Renal pelvis (tissue), 4 donors: ENCODE measurements around the gene SLC9A7. TPM values are rescaled to one million over a fixed set of nuclear protein-coding genes. Genes with fewer than 3 reads are reported as not detected.
"Not testable (repeated sequence)": the region's sequence is repeated elsewhere in the genome, so short reads cannot be mapped to it uniquely, and the experiment has no call there.

Experiments used
- DNase-seq: peaks from one replicate; pipeline ENCODE4 v3.0.0-alpha.2; 2013
- polyA plus RNA-seq, 3 donors: library from polyadenylated mRNA; unstranded; fragments of 120-200 nt; gene quantifications; one replicate each; pipeline ENCODE4 v1.2.1, GENCODE V29; 2013; ENCODE audit not compliant: insufficient read length in 3 of 3

The SLC9A7 gene
- polyA plus RNA-seq, 3 donors: 4.0 to 4.8 (median 4.2) TPM

- DNase-seq: no peak
Measured at GRCh38 chrX:46755671-46756070, 3.2 kb downstream of the SLC9A7 start.

DNA sequence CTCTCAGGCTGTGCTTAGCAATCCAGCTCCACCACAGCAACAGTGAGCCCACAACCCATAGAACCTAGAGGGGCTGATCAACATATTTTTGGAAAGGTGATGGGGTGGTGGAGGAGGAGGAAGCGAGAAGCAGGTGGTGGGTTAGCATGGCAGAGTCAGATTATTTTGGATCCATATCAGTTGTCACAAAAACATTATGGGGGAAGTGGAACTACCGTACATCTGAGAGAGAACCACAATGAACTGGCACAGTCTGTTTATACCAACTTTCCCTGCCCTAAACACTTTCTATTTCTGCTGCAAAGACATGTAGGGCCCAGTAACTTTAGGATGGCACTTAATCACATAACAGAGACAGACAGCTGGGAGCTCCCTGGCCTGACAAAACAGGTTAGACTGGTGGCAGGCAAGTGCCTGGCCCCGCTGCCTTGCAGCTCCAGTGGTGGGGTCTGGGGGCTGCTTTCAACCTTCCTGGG lies 4.3 kb downstream of the SLC9A7 start:
- no peak for DNase-seq

DNA sequence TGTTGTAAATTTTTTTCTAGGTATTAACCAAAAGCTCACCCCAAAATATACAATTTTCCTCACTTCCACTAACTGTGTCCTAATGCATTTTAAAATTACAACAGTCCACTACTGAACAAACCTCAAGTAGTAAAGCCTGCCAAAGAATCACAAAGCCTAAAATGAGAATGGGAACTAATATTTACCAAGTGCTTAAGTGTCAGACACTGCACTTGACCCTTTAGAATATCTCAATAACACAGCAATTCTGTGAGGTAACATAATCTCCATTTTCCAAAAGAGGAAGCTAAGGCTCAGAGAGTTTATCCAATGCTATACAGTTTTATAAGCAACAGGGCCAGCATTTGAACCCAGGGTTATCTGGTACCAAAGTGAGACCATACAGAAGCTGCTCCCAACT lies 4.9 kb downstream of the SLC9A7 start:
- no peak for DNase-seq

DNA sequence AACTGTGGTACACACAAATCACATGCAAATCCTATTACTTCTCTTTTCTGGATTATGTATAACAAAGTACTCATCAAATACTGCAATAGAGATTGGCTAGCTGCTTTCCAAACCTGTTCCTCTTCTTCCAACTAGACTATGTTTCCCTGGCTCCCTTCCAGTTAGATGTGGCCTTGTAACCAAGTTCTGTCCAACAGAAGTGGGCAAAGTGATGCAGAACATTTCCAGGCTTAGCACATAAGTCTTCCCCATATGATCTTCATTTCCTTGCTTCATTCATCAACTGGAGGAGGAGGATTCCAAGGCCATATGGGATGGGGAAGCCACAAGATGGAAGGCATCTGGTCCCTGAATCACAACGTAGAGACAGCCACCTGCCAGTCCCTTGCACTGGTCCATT lies 8.0 kb downstream of the SLC9A7 start:
- DNase-seq: no peak

GRCh38 chrX:46744009-46744408 lies 14.9 kb downstream of the SLC9A7 start:
- DNase-seq: no peak

DNA sequence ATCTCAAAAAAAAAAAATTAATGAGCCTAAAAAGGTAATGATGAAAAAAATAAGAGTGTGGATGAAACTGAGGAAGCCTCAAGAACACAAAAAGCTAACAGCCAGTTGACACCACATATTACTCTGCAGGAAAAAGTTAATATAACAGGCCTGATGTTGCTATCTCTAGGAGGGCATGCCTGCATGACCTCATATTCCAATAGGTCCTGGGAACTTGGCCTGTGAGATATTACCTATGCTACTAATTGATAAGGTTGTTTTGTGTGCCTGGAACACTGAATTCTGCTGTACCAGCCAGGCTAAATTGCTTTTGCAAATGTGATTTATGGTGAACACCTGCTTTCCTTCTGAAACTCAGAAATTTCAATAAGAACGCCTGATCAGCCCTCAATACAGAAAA lies 15.9 kb downstream of the SLC9A7 start:
- DNase-seq: no peak

GRCh38 chrX:46739736-46740135 lies 19.2 kb downstream of the SLC9A7 start:
- DNase-seq: no peak

- no peak for DNase-seq
Measured at GRCh38 chrX:46737462-46737861, 21.5 kb downstream of the SLC9A7 start.

GRCh38 chrX:46737041-46737440 lies 21.9 kb downstream of the SLC9A7 start:
- no peak for DNase-seq

- DNase-seq: no peak
Measured at GRCh38 chrX:46735622-46736021, 23.3 kb downstream of the SLC9A7 start.

DNA sequence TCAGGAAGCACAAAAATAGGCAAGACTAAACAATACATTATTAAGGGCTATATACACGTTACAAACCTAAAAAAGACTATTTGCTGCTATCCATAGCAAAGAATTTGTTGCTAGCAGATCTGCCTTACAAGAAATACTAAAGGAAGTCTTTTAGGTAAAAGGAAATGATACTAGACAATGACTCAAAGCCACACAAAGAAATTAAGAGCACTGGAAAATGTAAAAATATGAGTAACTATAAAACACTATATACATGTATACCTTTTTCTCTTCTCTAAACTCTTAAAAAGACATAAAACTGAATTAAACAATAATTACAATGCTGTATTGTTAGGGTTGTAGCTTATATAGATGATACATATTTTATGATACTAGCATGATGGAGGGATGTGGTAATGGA lies 25.7 kb downstream of the SLC9A7 start:
- DNase-seq: no peak

GRCh38 chrX:46730765-46731164 lies 28.2 kb downstream of the SLC9A7 start:
- DNase-seq: no peak

DNA sequence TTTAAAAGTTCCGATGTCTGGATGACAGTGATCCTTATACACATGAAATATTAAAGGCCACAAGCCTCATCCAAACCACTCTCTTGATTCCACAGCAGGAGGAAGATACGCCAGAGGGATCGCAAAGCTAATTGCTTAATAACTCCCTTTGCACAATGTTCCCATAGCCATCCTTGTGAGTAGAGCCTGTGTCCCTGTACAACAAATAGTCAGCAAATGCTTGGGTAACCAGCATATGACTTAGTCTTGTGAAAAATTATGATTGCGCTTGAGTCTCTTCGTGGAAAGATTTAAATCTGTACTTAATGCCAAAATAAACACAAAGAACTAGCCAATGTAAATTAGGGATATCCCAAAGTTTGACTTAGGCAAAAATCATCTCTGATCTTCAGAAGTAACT lies 31.5 kb downstream of the SLC9A7 start:
- DNase-seq: no peak

GRCh38 chrX:46723569-46723927 lies 35.4 kb downstream of the SLC9A7 start:
- DNase-seq: not testable (repeated sequence)

- DNase-seq: no peak
Measured at GRCh38 chrX:46722742-46723568, 36.0 kb downstream of the SLC9A7 start.

DNA sequence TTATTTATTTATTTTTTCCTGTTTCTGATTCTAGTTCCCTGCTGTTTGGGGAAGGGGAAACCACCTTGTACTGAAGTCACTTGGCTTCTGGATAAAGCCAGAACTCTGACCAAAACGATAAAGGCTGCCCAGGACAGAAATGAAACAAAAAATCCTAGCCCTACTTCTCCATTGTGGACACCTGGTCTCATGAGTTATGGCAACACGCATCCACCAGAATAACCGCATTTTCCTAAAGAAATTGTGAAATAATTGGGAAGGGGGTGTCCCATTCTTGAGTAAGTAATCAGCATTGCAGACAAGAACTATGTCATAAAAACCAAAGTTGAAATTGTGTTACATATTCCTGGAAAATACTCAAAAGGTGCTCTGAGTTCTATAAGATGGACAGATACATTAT lies 42.1 kb downstream of the SLC9A7 start:
- no peak for DNase-seq

DNA sequence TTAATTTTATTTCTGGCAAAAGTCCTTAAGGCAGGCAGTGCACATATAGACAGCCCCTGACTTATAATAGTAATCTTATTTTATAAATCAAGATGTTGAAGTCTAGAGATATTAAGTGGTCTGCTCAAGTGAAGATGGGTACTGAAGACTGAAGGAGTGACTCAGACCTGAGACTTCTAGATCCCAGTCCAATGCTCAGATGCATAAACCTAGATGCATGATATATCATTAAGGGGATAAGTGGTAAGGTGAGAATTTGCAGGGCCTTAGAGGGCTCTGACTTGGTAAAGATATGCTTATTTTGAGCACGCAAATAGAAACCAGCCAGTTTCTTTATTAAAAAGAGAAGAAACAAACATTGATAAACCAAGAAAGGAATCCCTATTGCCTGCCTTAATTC lies 42.9 kb downstream of the SLC9A7 start:
- no peak for DNase-seq

DNA sequence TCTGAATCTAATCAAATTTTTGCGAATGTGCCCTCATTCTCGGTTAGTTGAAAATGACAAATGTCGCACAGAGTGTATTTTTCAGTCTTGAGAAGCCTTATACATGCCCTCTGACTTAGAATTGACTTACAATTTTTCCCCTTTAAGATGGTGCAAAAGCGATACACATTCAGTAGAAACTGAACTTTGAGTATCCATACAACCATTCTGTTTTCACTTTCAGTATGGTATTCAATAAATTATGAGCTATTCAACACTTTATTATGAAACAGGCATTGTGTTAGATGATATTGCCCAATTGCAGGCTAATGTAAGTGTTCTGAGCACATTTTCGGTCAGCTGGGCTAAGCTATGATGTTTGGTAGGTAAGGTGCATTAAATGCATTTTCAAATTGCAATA lies 43.4 kb downstream of the SLC9A7 start:
- DNase-seq: no peak

DNA sequence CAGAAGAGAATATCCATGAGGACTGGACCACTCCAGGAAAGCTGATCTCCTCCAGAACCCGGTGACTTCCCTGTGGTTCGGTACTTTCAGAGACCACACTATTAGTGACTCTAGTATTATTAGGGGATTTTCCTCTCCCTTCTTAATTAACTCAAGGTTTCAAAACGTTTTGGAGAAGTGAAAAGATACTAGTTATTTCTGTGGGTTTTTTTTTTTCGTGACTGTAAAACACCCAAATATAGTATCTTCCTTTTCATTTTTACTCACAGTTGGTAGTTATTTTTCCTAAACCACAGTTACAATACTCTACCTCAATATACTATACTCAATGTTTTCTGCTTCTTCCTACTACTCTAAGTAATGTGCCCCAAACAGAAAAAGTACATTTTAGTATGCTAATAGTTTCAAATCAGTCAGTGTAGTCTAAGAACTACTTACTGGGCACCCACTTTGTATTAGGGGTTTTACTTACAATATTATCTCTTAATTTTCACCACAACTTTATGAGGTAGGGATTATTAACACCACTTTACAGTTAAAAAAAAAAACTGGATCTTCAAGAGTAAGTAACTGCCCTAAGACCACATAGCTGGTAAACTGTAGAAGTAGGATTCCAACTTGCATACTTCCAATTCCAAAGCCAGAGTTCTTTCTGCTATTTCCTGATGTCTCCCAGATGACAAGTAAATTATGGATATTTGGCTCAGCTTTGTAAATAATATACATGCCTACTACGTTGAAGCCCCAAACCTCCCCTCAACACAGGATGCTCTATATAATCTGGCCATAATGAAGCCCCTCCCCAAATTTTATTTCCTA lies 45.0 kb downstream of the SLC9A7 start:
- DNase-seq: no peak

- DNase-seq: no peak
Measured at GRCh38 chrX:46712764-46713163, 46.2 kb downstream of the SLC9A7 start.

DNA sequence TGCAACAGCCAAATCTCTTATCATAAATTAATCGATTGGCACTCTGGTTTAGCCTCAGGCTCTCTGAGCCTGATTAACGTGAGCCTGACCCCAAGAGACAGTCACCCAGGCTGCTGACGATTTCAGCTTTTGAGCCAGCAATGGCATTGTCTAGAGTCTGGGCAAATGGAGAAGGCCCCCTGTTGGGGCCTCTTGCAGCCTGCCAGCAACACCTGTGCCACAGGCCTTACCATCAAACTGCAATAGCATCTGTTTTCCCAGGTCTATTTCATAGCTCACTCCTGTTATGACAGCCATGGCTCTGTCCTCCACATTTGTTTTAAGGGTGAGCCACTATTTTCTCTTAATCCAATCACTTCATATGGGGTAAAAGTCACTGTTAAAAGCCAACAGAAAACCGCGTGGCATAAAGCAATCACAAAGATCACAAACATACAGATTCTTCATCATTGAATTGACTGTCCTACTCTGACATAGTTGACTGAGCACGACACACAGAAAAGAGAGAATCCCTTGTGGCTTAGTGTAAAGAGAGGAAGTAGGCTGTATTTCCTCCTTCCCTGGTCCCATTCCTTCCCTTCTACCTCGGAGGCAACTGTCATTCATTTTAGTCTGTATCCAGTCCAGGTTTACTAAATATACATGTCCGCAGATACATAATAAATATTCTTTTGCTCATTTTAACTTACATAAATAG lies 47.8 kb downstream of the SLC9A7 start:
- DNase-seq: no peak

DNA sequence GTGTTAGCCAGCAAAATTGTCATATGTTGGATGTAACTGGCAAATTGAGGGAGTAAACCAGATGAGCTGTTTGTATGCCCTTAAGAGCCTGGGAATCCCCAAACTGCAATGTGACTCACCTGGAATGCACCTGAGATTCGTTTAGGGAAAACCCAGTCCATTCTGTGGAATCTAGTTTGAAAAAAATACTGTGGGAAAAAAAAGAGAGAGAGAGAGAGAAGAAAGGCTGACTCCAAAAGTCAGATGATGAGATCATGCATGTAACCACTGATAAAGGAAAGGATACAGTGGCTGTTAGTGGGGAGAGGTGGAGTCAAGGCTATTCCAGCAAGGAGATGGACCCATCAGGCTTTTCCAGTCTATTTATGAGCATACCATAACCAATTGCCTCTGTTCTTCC lies 48.5 kb downstream of the SLC9A7 start:
- DNase-seq: no peak
